ENCODE measurements around the gene MAGEF1. TPM values are rescaled to one million over a fixed set of nuclear protein-coding genes. Genes with fewer than 3 reads are reported as not detected.

The MAGEF1 gene
- total RNA-seq, 2 experiments from 2014 or later: 20.6 to 22.5 TPM

GRCh38 chr3:184663756-184664155, 48.1 kb downstream of the MAGEF1 start:
- intact Hi-C loops (cut with micrococcal nuclease): no loop called here
- no peaks in the 10 kb centered on the region for H3K9me3 Mint-ChIP-seq
- ChIA-PET POLR2A (no interaction called here), CTCF (no interaction called here)
- H3K36me3 Mint-ChIP-seq: no peaks in the 10 kb centered on the region
- H3K4me1 Mint-ChIP-seq (ENCODE audit: low read depth): no peaks in the 10 kb centered on the region
- H3K27me3 Mint-ChIP-seq: peaks cover 6% of the 10 kb centered on the region
- no peak overlapping the region for H3K27ac Mint-ChIP-seq
- no peak overlapping the region for H3K4me3 Mint-ChIP-seq
- DNase-seq: no peak

- Mint-ChIP-seq H3K27me3 (peaks cover 5% of the 10 kb centered on the region), H3K4me1 (ENCODE audit: low read depth) (no peaks in the 10 kb centered on the region), H3K9me3 (no peaks in the 10 kb centered on the region), H3K27ac (no peak overlapping the region), H3K4me3 (no peak overlapping the region), H3K36me3 (no peaks in the 10 kb centered on the region)
- POLR2A ChIA-PET: no interaction called here
- CTCF ChIA-PET: no interaction called here
- intact Hi-C loops (cut with micrococcal nuclease): no loop called here
- DNase-seq: no peak
These were observed 48.5 kb downstream of the MAGEF1 start for GRCh38 chr3:184663356-184663755.

GRCh38 chr3:184662187-184662586, 49.7 kb downstream of the MAGEF1 start:
- Mint-ChIP-seq H3K36me3 (no peaks in the 10 kb centered on the region), H3K27me3 (peaks cover 5% of the 10 kb centered on the region), H3K27ac (no peak overlapping the region), H3K4me1 (ENCODE audit: low read depth) (peaks cover 6% of the 10 kb centered on the region), H3K9me3 (no peaks in the 10 kb centered on the region), H3K4me3 (no peak overlapping the region)
- DNase-seq: no peak
- CTCF ChIA-PET: no interaction called here
- POLR2A ChIA-PET: interaction anchor here (0.5 kb wide), 1 partner anchor 9 kb away, joined by 3 read pairs; no protein-coding TSS in a partner anchor
- intact Hi-C loops (cut with micrococcal nuclease): no loop called here

GRCh38 chr3:184660931-184661330, 50.9 kb downstream of the MAGEF1 start:
- H3K9me3 Mint-ChIP-seq: no peaks in the 10 kb centered on the region
- intact Hi-C loops (cut with micrococcal nuclease): no loop called here
- H3K4me1 Mint-ChIP-seq (ENCODE audit: low read depth): peaks cover 16% of the 10 kb centered on the region
- H3K36me3 Mint-ChIP-seq: no peaks in the 10 kb centered on the region
- ChIA-PET POLR2A (no interaction called here), CTCF (interaction anchor here (1.7 kb wide), 1 partner anchor 100 kb away, joined by 4 read pairs; the partner anchor contains the start of gene EPHB3)
- no peak overlapping the region for H3K4me3 Mint-ChIP-seq
- no peaks in the 10 kb centered on the region for H3K27me3 Mint-ChIP-seq
- DNase-seq: no peak
- no peak overlapping the region for H3K27ac Mint-ChIP-seq

Other genes with a start within 250 kb of the MAGEF1 start
- under 1 TPM in 1 of 2 experiments, not detected in 1; 0.07 TPM for gene EPHB3, start 150.3 kb downstream of the MAGEF1 start, total RNA-seq
- 10 to 100 TPM; 28.7 to 32.3 TPM for gene VPS8, start 100.1 kb upstream of the MAGEF1 start, total RNA-seq

All from activated CD4-positive, alpha-beta memory T cell treated with anti-CD3 and anti-CD28 coated beads for 36 hours (primary cell).